ENCODE measurements around the gene TMEM134. TPM values are rescaled to one million over a fixed set of nuclear protein-coding genes. Genes with fewer than 3 reads are reported as not detected.

Gene TMEM134
- total and polyA plus RNA-seq, 2 of the 4 experiments (the other 2 are of a cell fraction): 12.5 to 55.0 TPM

- Histone ChIP-seq H3K9me3 (ENCODE audit: control insufficient read depth, insufficient read depth, low read length) (no peaks in the 10 kb centered on the region), H2AK9ac (replicated peaks; ENCODE audit: low read depth, low read length, poor library complexity) (no peak overlapping the region), H3K18ac (ENCODE audit: low read depth, low read length) (no peak overlapping the region), H3K56ac (ENCODE audit: extremely low read depth, insufficient read depth, low read length) (no peak overlapping the region), H4K5ac (ENCODE audit: low read depth, low read length) (no peak overlapping the region), H3K27ac (ENCODE audit: insufficient read depth, low read length) (no peak overlapping the region), H4K91ac (ENCODE audit: insufficient read depth, low read depth, low read length) (no peak overlapping the region), H3K36me3 (ENCODE audit: control insufficient read depth, insufficient read depth, low read length) (peaks cover 59% of the 10 kb centered on the region), H3K4me3 (ENCODE audit: insufficient read depth, low read depth, low read length) (no peak overlapping the region), H3K27me3 (ENCODE audit: control insufficient read depth, insufficient read depth, low read length) (no peaks in the 10 kb centered on the region), H3K14ac (replicated peaks; ENCODE audit: low read depth, low read length) (no peak overlapping the region), H3K79me1 (ENCODE audit: low read depth in 1 of 2, low read length in 2 of 2) (peaks cover 0 to 6% of the 10 kb centered on the region in 2 experiments; a peak in 1 of 4 replicates), H3K9ac (ENCODE audit: low read depth, low read length) (no peak overlapping the region), H2BK120ac (ENCODE audit: low read depth, low read length) (no peak overlapping the region), H3K4ac (ENCODE audit: low read depth, low read length) (no peak overlapping the region), H3K4me2 (ENCODE audit: low read depth, low read length) (no peak overlapping the region), H3K23ac (ENCODE audit: low read depth, low read length) (no peak overlapping the region), H3K9me1 (ENCODE audit: insufficient read depth, low read length) (no peaks in the 10 kb centered on the region), H2BK20ac (ENCODE audit: low read depth, low read length) (no peak overlapping the region), H2BK5ac (ENCODE audit: low read depth, low read length, poor library complexity, severe bottlenecking) (no peak overlapping the region), H3K4me1 (ENCODE audit: control insufficient read depth, insufficient read depth, low read length) (no peaks in the 10 kb centered on the region), H4K20me1 (ENCODE audit: insufficient read depth, low read length) (no peaks in the 10 kb centered on the region; the same call in none of the 2 replicates), H2AK5ac (ENCODE audit: low read depth, low read length) (no peak overlapping the region), H2AFZ (replicated peaks; ENCODE audit: low read length, poor library complexity) (no peak overlapping the region), H4K8ac (ENCODE audit: low read depth in 2 of 2, low read length in 2 of 2) (no peak overlapping the region), H2BK15ac (ENCODE audit: low read depth, low read length) (no peak overlapping the region)
- ChIA-PET CTCF (no interaction called here), POLR2A (ENCODE audit: unreplicated experiment) (no interaction called here)
- DNase-seq (no peak), ATAC-seq (ENCODE audit: low read depth) (no peak)
- in situ Hi-C loops (cut with MboI; ENCODE audit: low sequenced_read_pairs): no loop called here
- dilution Hi-C loops (cut with HindIII; ENCODE audit: low sequenced_read_pairs, unreplicated experiment): no loop called here
- intact Hi-C loops (cut with micrococcal nuclease): no loop called here
- TF ChIP-seq MAFK (IDR thresholded peaks at IDR 0.05; ENCODE audit: low read depth, low read length): no peak
- no peak for TF ChIP-seq CTCF (conservative IDR thresholded peaks at IDR 0.05; ENCODE audit: low read depth, low read length)
- TF ChIP-seq ELK1 (IDR thresholded peaks at IDR 0.05; ENCODE audit: borderline replicate concordance, low read depth, low read length): no peak
- TF ChIP-seq RAD21 (IDR thresholded peaks at IDR 0.05; ENCODE audit: low read length): no peak
- no peak for TF ChIP-seq RCOR1 (IDR thresholded peaks at IDR 0.05; ENCODE audit: insufficient replicate concordance, low read length)
- TF ChIP-seq USF2 (IDR thresholded peaks at IDR 0.05; ENCODE audit: low read depth, low read length): no peak
- TF ChIP-seq FOS (IDR thresholded peaks at IDR 0.05; ENCODE audit: low read depth, low read length): no peak
- no peak for TF ChIP-seq POLR2A (IDR thresholded peaks at IDR 0.05; ENCODE audit: low read depth, low read length)
- no peak for TF ChIP-seq CEBPB (IDR thresholded peaks at IDR 0.05; ENCODE audit: low read depth, low read length)
- no peak for TF ChIP-seq MAZ (IDR thresholded peaks at IDR 0.05; ENCODE audit: borderline replicate concordance, low read depth, low read length)
- TF ChIP-seq NFE2L2 (IDR thresholded peaks at IDR 0.05; ENCODE audit: low read depth, low read length): no peak
- TF ChIP-seq SMC3 (IDR thresholded peaks at IDR 0.05; ENCODE audit: low read depth, low read length): no peak
- no TSS peak for BruUV-seq (replicated peaks)
- WGBS, 2 experiments (ENCODE audit: extremely low coverage in 2 of 2, insufficient read length in 1 of 2): 96% methylated on average over 30 of the region's 38 CpGs; no CpG with 5 or more reads in 1 of the 2 experiments
Observed at GRCh38 chr11:67435727-67436458, 33.2 kb downstream of the TMEM134 start.

Measured in IMR-90 (cell line).